ENCODE results near the gene ZFP30. TPM values are rescaled to one million over a fixed set of nuclear protein-coding genes. Genes with fewer than 3 reads are reported as not detected.

Gene ZFP30
- polyA plus RNA-seq, 1 donor from 2014 or later = 54.7 TPM

GRCh38 chr19:37655689-37656371 is 565 bp upstream of the ZFP30 start:
- Histone ChIP-seq H4K20me1 (ENCODE audit: insufficient read depth) (no peaks in the 10 kb centered on the region), H3K27ac (ENCODE audit: low read length) (peak overlapping the region; percentile 99), H3K9me3 (ENCODE audit: low read length) (peaks cover 2% of the 10 kb centered on the region), H3K9ac (ENCODE audit: low read length) (peak overlapping the region; percentile 95), H3K4me2 (ENCODE audit: low read length) (peak overlapping the region; percentile 67), H3K4me3 (ENCODE audit: low read length) (peak overlapping the region; percentile 80), H2AFZ (ENCODE audit: low read depth, low read length) (peak overlapping the region; percentile 75), H3K27me3 (ENCODE audit: insufficient read depth, low read depth, low read length) (no peaks in the 10 kb centered on the region), H3K9me2 (ENCODE audit: insufficient read depth, low read length) (no peaks in the 10 kb centered on the region), H3K36me3 (ENCODE audit: insufficient read depth, low read length) (no peaks in the 10 kb centered on the region), H3K79me2 (replicated peaks; ENCODE audit: insufficient read depth, low read length) (peaks cover 47% of the 10 kb centered on the region), H3F3A (ENCODE audit: insufficient read depth, low read length, poor library complexity, severe bottlenecking) (peaks cover 5% of the 10 kb centered on the region)
- TF ChIP-seq EZH2 (IDR thresholded peaks at IDR 0.05; ENCODE audit: borderline replicate concordance, insufficient read depth, low read length, poor library complexity, severe bottlenecking) (no peak), CTCF (IDR thresholded peaks at IDR 0.05; ENCODE audit: poor library complexity, severe bottlenecking) (peak; percentile 47), RAD21 (conservative IDR thresholded peaks at IDR 0.05) (no peak), EP300 (conservative IDR thresholded peaks at IDR 0.05; ENCODE audit: poor library complexity, severe bottlenecking) (peak; percentile 83), REST (IDR thresholded peaks at IDR 0.05; ENCODE audit: borderline replicate concordance) (peak; percentile 88), TAF1 (IDR thresholded peaks at IDR 0.05; ENCODE audit: low read depth) (peak; percentile 94), POLR2AphosphoS5 (IDR thresholded peaks at IDR 0.05) (peak; percentile 94), SMC3 (conservative IDR thresholded peaks at IDR 0.05; ENCODE audit: poor library complexity) (peak; percentile 55), MXI1 (conservative IDR thresholded peaks at IDR 0.05; ENCODE audit: poor library complexity, severe bottlenecking) (peak; percentile 80)

GRCh38 chr19:37654629-37655300 is 500 bp downstream of the ZFP30 start:
- H3K4me2 ChIP-seq (ENCODE audit: low read length) = peak overlapping the region; percentile 85
- TF ChIP-seq CTCF (IDR thresholded peaks at IDR 0.05; ENCODE audit: poor library complexity, severe bottlenecking) = no peak
- peak; percentile 28 for TF ChIP-seq MXI1 (conservative IDR thresholded peaks at IDR 0.05; ENCODE audit: poor library complexity, severe bottlenecking)
- H3K9me3 ChIP-seq (ENCODE audit: low read length) = peaks cover 3% of the 10 kb centered on the region
- no peaks in the 10 kb centered on the region for H3K27me3 ChIP-seq (ENCODE audit: insufficient read depth, low read depth, low read length)
- H3K9ac ChIP-seq (ENCODE audit: low read length) = peak overlapping the region; percentile 95
- H3K9me2 ChIP-seq (ENCODE audit: insufficient read depth, low read length) = no peaks in the 10 kb centered on the region
- peak overlapping the region; percentile 80 for H3K4me3 ChIP-seq (ENCODE audit: low read length)
- H2AFZ ChIP-seq (ENCODE audit: low read depth, low read length) = peak overlapping the region; percentile 75
- H3K79me2 ChIP-seq (replicated peaks; ENCODE audit: insufficient read depth, low read length) = peaks cover 57% of the 10 kb centered on the region
- H3K27ac ChIP-seq (ENCODE audit: low read length) = peak overlapping the region; percentile 99
- no peaks in the 10 kb centered on the region for H4K20me1 ChIP-seq (ENCODE audit: insufficient read depth)
- H3F3A ChIP-seq (ENCODE audit: insufficient read depth, low read length, poor library complexity, severe bottlenecking) = peaks cover 5% of the 10 kb centered on the region
- no peaks in the 10 kb centered on the region for H3K36me3 ChIP-seq (ENCODE audit: insufficient read depth, low read length)
